Right lung (tissue), 5 donors: ENCODE data around the gene PRDM12. TPM values are rescaled to one million over a fixed set of nuclear protein-coding genes. Genes with fewer than 3 reads are reported as not detected.
A peak's percentile ranks its signal among the peaks of the same experiment; 100 is the strongest.

Experiments used
- DNase-seq, 2 donors: peaks; one replicate each; pipeline ENCODE4 v3.0.0-alpha.2; 2013
- polyA plus RNA-seq, 5 donors: library from polyadenylated mRNA; unstranded; fragments of 120-200 nt; gene quantifications; one replicate each; pipeline versions ENCODE4 v1.2.1 to v1.2.3, GENCODE V29; 2013; ENCODE audit warnings: inconsistent platforms in 1 of 5, low replicate concordance in 1 of 5; ENCODE audit not compliant: insufficient read length in 5 of 5, insufficient read depth in 1 of 5

The PRDM12 gene
- polyA plus RNA-seq, 5 donors = not detected

- peak; percentile 92 to 95 for DNase-seq
Observed at GRCh38 chr9:130689937-130690700, 25.7 kb downstream of the PRDM12 start.

- DNase-seq = no peak
Observed at GRCh38 chr9:130692321-130692720, 27.9 kb downstream of the PRDM12 start.

- no peak for DNase-seq
Observed at GRCh38 chr9:130693101-130693425, 28.7 kb downstream of the PRDM12 start.

GRCh38 chr9:130693426-130694191, 29.2 kb downstream of the PRDM12 start, which contains the start of gene EXOSC2:
Gene EXOSC2 (plus strand): TSS chr9:130693780. CDS start chr9:130693792, 12 bp downstream.
- peak; percentile 96 to 97 for DNase-seq

GRCh38 chr9:130694205-130694604, 29.8 kb downstream of the PRDM12 start:
- no peak for DNase-seq

DNA sequence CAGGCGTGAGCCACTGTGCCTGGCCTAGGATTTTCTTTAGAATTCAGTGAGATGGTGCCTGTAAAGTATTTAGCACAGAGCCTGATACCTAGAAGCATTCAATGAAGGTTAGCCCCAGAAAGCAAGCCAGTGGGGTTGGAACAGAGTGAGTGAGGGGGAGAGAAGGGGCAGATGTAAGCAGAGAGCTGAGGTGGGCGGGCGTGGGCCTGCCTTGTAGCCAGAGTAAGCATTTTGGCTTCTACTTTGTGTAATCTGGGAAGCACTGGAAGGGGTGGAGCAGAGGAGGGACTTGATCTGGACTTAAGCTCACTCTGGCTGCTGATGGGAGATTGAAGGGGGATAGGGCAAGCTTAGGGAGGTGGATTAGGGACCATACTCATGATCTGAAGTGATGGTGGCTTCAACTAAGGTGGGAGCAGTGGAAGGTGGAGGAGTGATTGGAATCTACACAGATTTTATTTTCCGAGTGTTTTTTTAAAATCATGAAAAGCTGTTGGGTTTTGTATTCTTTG, 31.8 kb downstream of the PRDM12 start:
- DNase-seq = no peak

DNA sequence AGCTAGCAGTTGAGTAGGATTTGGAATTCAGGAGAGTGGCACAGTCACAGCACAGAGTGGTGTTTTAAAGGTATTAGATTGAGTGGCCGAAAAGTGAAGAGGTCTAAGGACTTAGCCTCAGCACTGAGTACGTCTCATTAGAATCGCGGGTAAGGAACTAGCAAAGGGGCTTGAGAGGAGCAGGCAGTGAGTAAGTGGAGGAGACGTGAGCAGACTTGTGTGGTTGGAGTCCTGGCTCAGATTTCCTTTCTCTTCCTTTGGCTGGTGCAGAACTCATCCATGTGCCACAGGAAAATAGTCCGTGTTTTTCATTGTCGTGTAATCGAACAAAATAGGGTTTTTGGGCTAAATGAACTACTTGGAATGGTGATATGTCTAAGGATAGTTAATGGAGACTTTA, 32.6 kb downstream of the PRDM12 start:
- no peak for DNase-seq

DNA sequence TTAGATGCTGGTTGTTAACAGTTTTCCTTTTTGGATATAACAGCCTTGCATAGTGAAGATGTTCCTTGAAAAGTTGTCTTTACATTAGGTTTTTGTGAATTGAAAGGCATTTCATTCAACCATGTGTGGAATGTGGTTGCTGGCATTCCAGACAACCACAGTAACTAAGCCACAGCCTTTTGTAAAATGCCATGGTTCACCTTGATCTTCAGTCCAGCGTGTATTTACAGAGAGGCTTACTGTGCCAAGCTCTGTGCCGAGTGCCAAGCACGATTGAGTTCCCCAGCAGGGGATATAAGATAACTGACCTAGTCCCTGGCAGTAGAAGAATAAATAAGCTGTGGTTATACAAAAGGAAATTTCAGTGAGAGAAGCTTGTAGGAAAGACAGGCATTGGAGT, 34.1 kb downstream of the PRDM12 start:
- no peak for DNase-seq

GRCh38 chr9:130699047-130699446, 34.7 kb downstream of the PRDM12 start:
- no peak for DNase-seq

GRCh38 chr9:130701059-130702022, 36.9 kb downstream of the PRDM12 start:
- peak in 1 of 2 donors; percentile 57 for DNase-seq

- no peak for DNase-seq
Observed at GRCh38 chr9:130703501-130703900, 39.1 kb downstream of the PRDM12 start.

DNA sequence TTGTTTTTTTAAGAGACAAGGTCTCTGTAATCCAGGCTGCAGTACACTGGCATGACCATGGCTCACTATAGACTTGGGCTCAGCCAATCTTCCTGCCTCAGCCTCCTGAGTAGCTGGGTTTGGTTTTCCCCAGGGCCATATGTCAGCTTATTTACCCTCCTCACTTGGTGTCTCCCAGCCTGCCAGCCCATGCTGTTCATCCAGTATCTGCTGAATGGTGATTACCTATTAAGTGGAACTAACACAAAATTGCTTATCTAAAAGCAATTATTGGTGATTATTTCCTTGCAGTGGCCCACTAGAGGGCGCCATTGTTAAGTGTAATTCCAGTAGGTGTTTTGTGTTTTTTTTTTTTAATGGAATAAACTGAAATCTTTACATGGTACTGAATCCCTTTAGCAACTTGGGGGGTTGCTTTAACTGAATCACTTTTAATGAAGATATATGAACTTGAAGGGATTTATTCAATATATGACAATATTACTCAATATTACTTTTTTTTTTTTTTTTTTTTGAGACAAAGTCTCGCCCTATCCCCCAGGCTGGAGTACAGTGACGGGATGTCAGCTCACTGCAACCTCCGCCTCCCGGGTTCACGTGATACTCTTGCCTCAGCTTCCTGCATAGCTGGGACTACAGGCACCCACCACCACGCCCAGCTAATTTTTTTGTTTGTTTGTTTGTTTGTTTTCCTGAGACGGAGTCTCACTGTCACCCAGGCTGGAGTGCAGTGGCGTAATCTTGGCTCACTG, 43.0 kb downstream of the PRDM12 start:
- DNase-seq = peak in 1 of 2 donors; percentile 49

DNA sequence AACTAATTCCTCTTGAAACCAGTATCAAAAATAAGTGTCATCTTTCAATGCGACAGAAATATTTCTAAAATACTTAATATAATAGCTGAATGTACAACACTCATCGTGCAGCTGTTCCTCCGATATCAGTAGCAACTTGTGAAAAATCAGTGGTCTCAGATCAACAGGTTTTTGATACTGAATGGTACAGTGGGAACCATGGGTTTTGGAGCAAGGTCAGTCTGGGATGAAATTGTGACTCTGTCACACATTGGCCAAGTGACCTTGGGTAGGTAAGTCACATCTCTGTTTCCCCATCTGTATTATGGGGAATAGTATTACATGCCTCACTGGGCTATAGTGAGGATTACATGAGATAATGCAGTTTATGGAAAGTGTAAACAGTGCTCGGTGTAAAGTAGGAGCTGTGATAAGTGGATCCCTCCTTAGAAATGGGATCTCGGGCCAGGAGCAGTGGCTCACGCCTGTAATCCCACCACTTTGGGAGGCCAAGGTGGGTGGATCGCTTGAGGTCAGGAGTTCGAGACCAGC, 46.5 kb downstream of the PRDM12 start:
- DNase-seq = no peak

DNA sequence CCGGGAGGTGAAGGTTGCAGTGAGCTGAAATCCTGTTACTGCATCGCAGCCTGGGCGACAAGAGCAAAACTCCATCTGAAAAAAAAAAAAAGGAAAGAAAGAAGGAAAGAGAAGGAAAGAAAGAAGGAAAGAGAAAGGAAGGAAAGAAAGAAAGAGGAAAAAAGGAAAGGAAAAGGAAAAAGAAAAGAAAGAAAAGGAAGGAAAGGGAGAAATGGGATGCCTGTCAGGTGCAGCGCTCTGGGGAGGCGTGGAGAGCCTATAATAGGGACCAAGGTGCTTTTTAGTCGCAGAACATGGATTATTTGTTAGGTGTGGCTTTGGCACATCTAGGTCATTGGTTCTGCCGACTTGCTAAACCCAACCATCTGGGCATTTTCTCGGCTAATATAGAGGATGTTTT, 47.1 kb downstream of the PRDM12 start:
- no peak for DNase-seq

DNA sequence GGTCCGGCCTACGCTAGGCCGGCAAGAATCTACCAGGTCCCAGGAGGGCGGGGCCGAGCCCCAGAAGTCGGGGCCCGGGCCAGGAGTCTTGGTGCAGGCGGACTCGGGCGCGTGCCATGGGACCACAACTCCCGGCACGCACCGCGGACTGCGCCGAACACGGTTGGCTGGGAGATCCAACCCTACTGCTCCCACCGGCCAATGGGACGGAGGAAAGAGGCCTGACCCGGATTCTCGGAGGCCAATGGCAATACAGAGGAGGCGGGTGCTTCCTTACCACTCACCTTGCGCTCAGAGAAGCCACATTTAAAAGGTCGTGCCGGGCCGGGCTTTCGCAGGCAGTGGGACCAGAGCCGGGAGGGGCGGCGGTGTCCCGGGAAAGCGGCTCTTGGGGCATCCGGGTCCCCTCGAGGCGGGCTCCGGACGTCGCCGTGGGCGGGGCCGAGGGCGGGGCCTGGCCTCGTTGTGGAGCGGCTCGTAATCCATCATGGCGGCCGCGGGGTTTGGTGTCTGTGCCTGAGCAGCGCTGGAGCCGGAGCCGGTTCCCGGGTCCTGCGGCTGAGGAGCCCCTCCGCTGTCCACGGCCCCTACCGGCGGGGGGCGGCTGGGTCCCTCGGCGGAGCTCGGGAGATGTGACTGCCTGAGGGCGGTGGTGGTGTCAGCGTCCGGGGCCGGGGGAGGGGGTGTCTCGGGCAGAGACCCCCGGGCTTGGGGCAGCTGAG, 48.3 kb downstream of the PRDM12 start:
- peak; percentile 97 to 98 for DNase-seq

DNA sequence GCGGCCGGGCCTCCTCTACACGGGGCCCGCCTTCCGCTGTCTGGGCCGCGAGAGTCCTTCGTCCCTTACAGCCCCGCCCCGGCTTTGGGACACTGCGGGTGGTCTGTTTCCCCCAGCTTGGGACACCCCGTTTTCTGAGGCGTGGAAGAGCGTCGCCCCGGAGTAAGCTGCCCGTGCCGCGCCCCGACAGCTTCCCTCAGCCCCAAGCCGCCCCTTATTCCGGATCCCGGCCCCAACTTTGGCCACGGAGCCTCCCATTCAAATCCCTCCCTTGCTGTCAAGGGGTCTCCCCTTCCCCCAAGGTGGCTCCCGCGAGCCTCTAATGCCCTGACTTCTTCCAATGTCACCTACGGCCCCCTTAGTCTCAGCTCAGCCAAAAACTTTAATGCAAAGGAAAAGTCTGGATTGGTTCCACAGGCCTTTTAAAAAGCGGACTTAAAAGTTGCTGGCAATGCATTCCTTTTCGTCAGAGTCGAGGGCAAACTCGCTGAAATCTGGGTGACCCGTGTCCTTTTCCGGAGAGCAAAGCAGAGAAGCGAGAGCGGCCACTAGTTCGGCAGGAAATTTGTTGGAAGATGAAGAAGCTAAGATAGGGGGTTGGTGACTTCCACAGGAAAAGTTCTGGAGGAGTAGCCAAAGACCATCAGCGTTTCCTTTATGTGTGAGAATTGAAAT, 49.0 kb downstream of the PRDM12 start:
- DNase-seq = peak in 1 of 2 donors; percentile 52

GRCh38 chr9:130714586-130715110, 50.3 kb downstream of the PRDM12 start:
- no peak for DNase-seq

DNA sequence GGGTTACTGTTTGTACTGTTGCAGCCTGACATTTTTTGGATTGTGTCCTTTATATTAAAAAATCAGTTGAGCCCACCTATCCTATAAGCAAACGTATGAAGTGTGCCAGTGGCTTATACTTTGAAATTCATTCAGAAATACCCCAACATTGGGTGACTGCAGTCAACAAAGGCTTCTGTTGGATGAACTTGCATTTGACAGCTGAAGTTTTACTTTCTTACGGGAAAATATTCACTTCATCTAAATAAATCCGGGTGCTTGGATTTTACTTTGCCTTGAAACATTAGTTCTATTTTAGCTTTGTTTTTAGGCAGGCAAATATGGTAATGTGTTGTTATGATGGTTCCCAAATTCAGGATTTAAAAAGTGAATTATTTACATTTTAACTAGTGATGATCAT, 50.9 kb downstream of the PRDM12 start:
- DNase-seq = no peak

DNA sequence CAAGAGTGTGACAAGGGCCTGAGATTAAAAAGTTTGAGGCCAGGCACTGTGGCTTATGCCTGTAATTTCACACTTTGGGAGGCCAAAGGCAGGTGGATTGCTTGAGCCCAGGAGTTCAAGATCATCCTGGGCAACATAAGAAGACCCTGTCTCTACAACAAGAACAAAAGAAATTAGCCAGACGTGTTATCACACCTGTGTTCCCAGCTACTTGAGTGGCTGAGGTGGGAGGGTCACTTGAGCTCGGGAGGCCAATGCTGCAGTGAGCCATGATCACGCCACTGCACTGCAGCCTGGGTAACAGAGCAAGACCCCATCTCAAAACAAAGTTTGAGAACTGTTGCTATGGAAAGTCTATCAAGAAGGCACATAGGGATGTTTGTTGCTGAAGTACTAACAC, 54.2 kb downstream of the PRDM12 start:
- no peak for DNase-seq
